ENCODE data around the gene CAMSAP1.

The CAMSAP1 gene

GRCh38 chr9:135878528-135879236 lies 28.7 kb downstream of the CAMSAP1 start:
- DNase-seq, result no peak

DNA sequence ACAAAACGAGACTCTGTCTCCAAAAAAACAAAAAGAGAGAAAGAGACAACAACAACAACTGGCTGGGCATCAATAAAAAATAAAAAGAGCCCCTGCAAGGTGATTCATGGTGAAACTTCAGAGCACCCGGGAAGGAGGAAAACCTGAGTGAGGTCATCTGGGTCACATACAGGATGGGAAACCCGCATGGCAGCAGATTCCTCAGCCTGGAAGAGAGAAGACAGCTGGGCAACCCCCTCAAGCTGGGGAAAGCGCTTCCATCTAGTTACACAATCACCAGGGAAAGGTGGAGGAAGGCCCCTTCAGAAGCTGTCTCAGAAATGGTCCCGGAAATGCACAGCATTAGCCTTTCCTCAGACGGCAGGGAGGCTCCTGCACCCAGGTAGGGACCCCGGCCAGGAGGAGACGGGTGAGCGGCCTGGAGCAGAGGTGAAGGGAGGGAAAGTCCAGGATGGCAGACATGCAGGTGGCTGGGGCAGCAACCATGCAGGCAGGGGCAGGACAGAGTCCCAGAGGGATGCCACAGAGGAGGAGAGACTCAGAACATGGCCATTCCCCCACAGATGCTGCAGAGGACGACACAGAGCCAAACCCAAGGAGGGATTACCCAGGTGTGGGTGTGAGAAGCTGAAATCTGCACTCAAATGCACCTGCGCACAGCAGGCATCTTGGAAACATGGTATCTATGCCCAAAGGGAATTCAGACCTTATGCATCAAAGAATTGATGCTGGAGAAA lies 29.4 kb downstream of the CAMSAP1 start:
- DNase-seq, result no peak

GRCh38 chr9:135876936-135877335 lies 30.4 kb downstream of the CAMSAP1 start:
- DNase-seq, result no peak

- no peak for DNase-seq
Measured at GRCh38 chr9:135874859-135875258, 32.5 kb downstream of the CAMSAP1 start.

GRCh38 chr9:135869909-135870308 lies 37.4 kb downstream of the CAMSAP1 start:
- no peak for DNase-seq

DNA sequence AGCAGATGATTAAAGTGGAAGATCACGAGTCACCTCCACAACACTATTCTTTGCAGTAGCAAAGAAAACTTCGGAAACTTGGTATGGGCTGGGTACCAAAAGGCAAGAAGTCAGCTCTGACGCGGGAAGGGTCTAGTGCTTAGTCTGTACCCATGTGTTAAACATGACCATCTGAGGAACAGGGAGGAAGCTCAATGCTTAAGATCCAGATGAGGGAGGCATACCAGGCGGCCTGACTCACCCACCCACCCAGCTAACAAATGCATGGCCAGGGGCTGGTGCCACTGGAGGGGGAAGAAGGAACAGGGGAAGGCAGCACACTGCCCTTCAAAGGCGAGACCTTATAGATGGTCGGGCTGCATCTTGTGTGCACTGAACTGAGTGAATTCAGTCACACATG lies 41.8 kb downstream of the CAMSAP1 start:
- no peak for DNase-seq

DNA sequence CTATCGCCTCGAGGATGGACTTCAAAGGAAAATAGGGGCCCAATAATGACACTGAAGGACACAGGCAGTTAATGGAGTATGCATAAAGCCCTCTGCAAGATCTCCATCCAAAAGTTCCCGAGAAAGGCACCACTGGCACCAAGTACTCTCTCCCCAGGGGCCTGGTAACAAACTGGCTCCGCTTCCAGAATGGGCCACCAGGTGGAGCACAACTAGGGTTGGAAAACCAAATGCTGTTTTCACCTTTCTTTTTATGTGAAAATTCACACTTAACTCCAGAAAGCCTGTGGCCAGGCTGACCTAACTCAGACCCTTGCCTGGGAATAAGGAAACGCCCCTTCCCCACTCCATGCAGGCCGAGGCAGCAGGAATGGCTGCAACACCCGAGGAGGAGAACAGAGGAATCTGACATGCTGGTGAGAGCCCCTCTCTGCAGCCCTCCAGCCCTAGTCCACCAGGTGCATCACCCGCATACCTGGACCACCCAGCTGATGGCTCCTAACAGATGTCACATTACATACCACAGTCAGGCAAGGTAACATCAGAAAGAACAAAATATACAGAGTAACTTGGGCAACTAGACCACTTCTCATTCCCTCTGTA lies 42.8 kb downstream of the CAMSAP1 start:
- peak; percentile 72 for DNase-seq

DNA sequence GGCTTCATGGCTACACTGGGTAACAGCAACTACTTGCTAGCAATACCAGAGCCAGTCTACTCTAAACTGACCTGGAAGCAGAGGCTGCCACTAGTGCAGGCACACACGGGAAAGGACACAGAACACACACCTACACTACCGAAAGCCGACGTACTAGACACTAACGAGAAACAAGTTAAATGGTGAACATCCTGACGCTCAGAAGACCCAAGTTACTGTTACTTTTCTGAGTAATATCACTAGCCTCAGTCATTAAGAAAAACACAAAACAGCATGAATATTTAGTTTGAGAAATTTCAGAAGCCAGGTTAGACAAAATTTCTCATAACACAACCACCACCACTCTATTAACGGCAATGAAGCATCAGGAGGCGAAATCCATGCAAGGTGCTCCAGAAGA lies 44.5 kb downstream of the CAMSAP1 start:
- DNase-seq, result no peak

- no peak for DNase-seq
Measured at GRCh38 chr9:135858491-135859185, 48.7 kb downstream of the CAMSAP1 start.

DNA sequence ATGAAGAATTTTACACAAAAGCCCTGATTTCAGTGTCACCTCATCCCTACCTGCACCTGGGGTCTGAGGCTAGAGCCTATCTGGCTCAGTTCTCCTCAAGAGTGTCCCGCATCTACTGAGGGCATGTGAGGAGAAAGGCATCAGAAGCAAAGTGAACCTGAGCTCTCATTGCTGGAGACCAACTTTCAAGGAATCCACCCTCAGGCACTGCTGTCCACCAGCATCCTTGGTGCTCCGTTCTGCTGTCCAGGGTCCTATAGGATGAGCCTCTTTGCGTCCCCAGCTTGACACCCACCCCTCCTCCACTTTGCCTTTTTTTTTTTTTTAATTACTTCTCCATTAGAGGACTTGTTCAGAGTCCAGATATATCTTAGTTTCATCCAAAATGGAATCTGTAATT lies 49.5 kb downstream of the CAMSAP1 start:
- DNase-seq, result no peak

- no peak for DNase-seq
Measured at GRCh38 chr9:135857371-135857786, 50.0 kb downstream of the CAMSAP1 start.

GRCh38 chr9:135851748-135852147 lies 55.6 kb downstream of the CAMSAP1 start:
- no peak for DNase-seq

DNA sequence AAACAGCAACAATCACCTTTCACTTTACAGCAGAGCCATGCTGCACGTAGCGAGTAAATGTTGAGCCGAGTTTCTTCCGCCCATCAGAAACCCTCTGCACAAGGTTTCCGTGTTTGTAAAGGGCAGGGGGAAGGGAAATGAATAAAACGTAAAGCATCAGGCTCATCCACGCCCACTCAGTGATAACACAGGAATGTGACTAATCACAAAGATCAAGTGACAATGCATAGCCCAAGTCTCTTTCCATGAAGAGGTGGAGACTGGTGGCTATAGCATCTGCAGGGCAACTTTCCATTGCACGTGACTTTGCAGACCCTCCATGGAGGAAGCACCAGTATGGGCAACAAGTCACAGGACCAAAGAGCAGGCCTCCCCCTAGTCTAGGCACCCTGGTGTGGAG lies 56.6 kb downstream of the CAMSAP1 start:
- no peak for DNase-seq

GRCh38 chr9:135849181-135849580 lies 58.2 kb downstream of the CAMSAP1 start:
- no peak for DNase-seq

DNA sequence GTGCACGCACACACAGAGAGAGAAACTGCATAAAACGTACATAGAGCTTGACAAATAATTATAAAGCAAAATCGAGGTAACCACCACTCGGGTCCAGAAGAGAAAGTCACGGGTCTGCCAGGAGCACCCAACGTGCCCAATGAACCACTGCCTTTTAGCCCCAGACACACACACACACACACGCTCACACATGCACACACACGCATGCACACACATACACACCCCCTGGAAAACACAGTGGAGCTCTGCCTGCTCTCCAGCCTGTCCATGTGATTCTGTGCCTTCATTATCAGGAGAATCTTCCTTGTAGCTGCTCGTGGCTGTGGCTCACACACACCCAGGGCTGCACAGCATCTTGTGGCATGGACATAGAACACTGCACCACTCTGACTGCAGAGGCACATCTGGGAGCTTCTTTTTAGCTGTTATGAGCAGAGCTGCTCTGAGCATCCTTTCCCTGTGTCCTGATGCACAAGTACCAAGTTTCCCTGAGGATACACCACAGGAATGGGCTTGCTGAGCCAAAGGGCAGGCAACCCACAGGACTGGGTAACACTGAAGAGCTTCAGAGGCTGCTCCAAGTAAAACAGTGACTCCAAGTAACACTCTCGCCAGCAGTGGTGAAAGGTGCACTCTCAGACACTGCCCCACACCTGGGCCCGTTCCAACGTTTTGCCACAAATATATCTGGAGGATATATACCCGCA lies 58.9 kb downstream of the CAMSAP1 start:
- DNase-seq, result no peak

DNA sequence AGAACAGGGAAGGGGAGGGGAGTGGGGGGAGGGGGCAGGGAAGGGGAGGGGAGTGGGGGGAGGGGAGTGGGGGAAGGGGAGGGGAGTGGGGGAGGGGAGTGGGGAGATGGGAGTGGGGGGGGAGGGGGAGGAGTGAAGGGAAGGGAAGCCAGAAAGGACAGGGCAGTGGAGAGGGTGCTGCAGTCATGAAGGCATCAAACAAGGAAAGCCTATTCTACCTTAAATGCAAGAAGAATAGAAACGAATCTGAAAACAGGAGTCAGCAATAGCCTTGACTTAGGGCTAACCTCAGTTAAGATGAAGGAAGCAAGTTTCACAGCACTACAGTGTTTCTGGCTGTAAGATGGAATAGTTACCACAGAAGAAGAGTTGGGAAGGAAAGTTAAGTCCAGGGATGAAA lies 59.5 kb downstream of the CAMSAP1 start:
- DNase-seq, result no peak

- DNase-seq, result no peak
Measured at GRCh38 chr9:135840539-135840938, 66.8 kb downstream of the CAMSAP1 start.

DNA sequence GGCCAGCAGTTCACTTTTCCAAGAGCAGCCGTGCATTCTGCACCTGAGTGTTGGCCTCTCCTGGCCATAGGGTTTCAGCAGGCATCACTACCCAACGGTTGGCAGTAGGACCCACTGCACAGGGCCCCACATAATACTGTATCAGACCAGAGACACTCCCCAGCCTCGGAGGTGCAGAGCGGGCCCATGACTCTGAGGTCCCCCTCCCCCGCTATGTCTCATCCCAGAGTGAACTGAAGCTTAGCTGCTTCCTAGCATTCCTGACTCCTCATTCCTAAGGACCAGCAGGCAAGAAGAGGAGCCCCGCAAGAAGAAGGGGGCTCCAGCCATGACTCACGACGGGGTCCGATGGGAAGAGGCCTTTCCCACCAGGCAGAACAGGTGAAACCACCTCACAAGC lies 67.2 kb downstream of the CAMSAP1 start:
- no peak for DNase-seq

DNA sequence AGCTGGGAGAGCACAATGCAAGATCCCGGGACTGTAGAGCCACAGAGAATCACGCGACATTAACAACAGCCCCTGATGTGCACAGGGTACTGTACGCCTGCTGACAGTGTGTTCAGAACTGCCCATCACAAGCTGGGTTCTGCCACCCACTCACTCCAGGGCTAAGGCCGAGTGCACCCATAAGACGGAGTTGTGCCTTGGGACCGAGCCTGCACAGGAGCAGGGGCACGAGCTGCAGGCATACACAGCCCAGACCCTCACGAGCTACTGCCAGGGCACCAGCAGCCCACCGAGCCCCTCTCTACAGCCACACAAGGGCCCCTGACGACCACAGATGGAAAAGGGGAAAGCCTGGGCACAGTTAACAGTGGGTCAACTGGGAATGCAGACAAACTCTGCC lies 67.8 kb downstream of the CAMSAP1 start:
- no peak for DNase-seq

- DNase-seq, result no peak
Measured at GRCh38 chr9:135835131-135835530, 72.2 kb downstream of the CAMSAP1 start.

- no peak for DNase-seq
Measured at GRCh38 chr9:135833864-135834263, 73.5 kb downstream of the CAMSAP1 start.

DNA sequence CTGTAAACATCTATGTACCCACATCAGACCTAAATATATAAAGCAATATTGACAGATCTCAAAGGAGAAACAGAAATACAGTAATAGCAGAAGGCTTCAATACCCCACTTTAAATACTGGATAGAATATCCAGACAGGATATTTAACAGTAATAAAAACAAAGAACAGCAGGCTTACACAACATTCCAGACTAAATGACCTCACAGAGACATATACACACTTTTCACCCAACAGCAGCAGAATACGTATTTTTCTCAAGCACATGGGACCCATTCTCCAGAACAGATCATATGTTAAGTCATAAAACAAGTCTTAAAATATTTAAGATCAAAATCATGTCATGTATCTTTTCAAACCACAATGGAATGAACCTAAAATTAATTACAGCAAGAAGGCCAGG lies 76.8 kb downstream of the CAMSAP1 start:
- no peak for DNase-seq

- DNase-seq, result no peak
Measured at GRCh38 chr9:135828656-135829055, 78.7 kb downstream of the CAMSAP1 start.

All from activated gamma-delta T cell treated with Interleukin-2 at 50 U/mL for 16 hours (primary cell).